Panc1 (cell line): Measurements from ENCODE around the gene TMPRSS15. TPM values are rescaled to one million over a fixed set of nuclear protein-coding genes. Genes with fewer than 3 reads are reported as not detected.

Experiments used
- ATAC-seq: fragments of 200-7000 bp; cut with Tn5 transposase; 2 replicates; pipeline ENCODE4 v1.9.1; 2020; ENCODE audit warnings: mild to moderate bottlenecking, moderate library complexity
- BruUV-seq: library from RNA; stranded (reverse); fragments of 400-500 nt; replicated peaks from 2 replicates; lab custom pipeline; 2021; lab: Mats Ljungman, UMichigan
- CTCF ChIA-PET: fragments of 300-600 bp; sonication (Branson Sonifier 250); formaldehyde crosslinking; loops from one replicate; lab custom pipeline; 2022; ENCODE audit warnings: antibody characterized with exemption; lab: Charles Lee
- POLR2A ChIA-PET: fragments of 300-600 bp; sonication (Branson Sonifier 250); formaldehyde crosslinking; loops from one replicate; lab custom pipeline; 2022; ENCODE audit warnings: antibody characterized with exemption; lab: Charles Lee
- DNase-seq: peaks from one replicate; pipeline ENCODE4 v3.0.0-alpha.2; 2010; ENCODE audit warnings: low read depth, low spot score
- H3K27ac ChIP-seq: 2 replicates; pipeline ENCODE4 v1.5.1; 2011; ENCODE audit warnings: mild to moderate bottlenecking, low read length, inconsistent platforms
- H3K27me3 ChIP-seq: fragments of 200-500 bp; sonication (Bioruptor generic); 2 replicates; pipeline ENCODE4 v1.6.0; 2014; ENCODE audit warnings: low read length, inconsistent platforms; ENCODE audit not compliant: control insufficient read depth, insufficient read depth
- H3K36me3 ChIP-seq: fragments of 200-500 bp; sonication (Bioruptor generic); 2 replicates; pipeline ENCODE4 v1.5.1; 2014; ENCODE audit warnings: inconsistent platforms, mild to moderate bottlenecking, low read length, moderate library complexity; ENCODE audit not compliant: control insufficient read depth, insufficient read depth
- H3K4me1 ChIP-seq: 2 replicates; pipeline ENCODE4 v1.5.1; 2011; ENCODE audit warnings: inconsistent platforms, mild to moderate bottlenecking, low read length, moderate library complexity; ENCODE audit not compliant: control insufficient read depth, insufficient read depth
- H3K4me3 ChIP-seq, 2 experiments: 2 replicates each; pipeline ENCODE4 v1.5.1; 2011 to 2012; ENCODE audit warnings: low read depth in 2 of 2, low read length in 2 of 2, mild to moderate bottlenecking in 2 of 2, inconsistent platforms in 1 of 2, moderate library complexity in 1 of 2
- H3K9me3 ChIP-seq: fragments of 200-500 bp; sonication (Bioruptor generic); 2 replicates; pipeline ENCODE4 v1.5.1; 2014; ENCODE audit warnings: low read depth, mild to moderate bottlenecking, inconsistent platforms, low read length, moderate library complexity; ENCODE audit not compliant: control insufficient read depth, insufficient read depth
- POLR2AphosphoS5 ChIP-seq: IDR thresholded peaks from 2 replicates; pipeline ENCODE4 v1.6.1; 2012; ENCODE audit warnings: mild to moderate bottlenecking, low read depth, low read length, moderate library complexity
- SIN3A ChIP-seq: IDR thresholded peaks from 2 replicates; pipeline ENCODE4 v1.6.1; 2012; ENCODE audit warnings: low read depth, mild to moderate bottlenecking, low read length, moderate library complexity, borderline replicate concordance; ENCODE audit not compliant: insufficient read depth
- TCF7L2 ChIP-seq: IDR thresholded peaks from 2 replicates; pipeline ENCODE4 v1.6.1; 2011; ENCODE audit warnings: mild to moderate bottlenecking, low read depth, low read length, inconsistent platforms
- in situ Hi-C: cut with HindIII; loops from 2 replicates; pipeline ENCODE4 v1.10.0; 2016; ENCODE audit warnings: low sequenced_read_pairs, low pct_unique_long_range_greater_than_20kb
- intact Hi-C: fragments of 100-400 bp; cut with micrococcal nuclease; formaldehyde crosslinking; loops from one replicate; pipeline ENCODE4 v1.10.0; 2022; ENCODE audit not compliant: unreplicated experiment
- total RNA-seq: library from RNA; stranded (reverse); gene quantifications from one replicate; pipeline ENCODE4 v1.2.1, GENCODE V29; 2021; ENCODE audit not compliant: unreplicated experiment
- TF ChIP-seq, protein P1 (sequence below): fragments of 450-650 bp; IDR thresholded peaks from 2 replicates; pipeline ENCODE4 v1.5.1; 2017; ENCODE audit warnings: mild to moderate bottlenecking
- TF ChIP-seq, protein P2 (sequence below), 2 experiments: IDR thresholded peaks; 2 replicates each; pipeline ENCODE4 v1.6.1; 2011 to 2012; ENCODE audit warnings: low read depth in 2 of 2, control low read depth in 1 of 2, low read length in 1 of 2, mild to moderate bottlenecking in 1 of 2, moderate library complexity in 1 of 2; ENCODE audit not compliant: insufficient read depth in 1 of 2

TMPRSS15 gene
- total RNA-seq, 1 experiment from 2014 or later: not detected

DNA sequence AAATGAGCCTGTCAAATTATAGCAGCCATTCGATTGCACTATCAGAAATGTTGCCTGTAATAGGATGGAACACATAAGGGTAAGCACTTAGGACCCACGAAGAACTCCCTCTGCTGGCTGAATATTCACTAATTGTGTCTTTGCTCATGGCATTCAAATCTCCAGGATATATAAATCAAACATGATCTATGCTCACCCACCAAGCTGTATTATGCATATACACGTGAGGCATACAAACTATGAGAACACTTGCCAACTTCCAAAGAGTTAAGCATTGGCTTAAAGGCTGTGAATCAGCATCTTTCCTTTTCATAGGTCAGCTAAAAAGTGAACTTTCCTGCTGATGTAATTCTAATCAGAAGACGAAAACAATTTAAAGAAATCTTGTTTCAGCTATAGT is 34.5 kb downstream of the TMPRSS15 start:
- no peaks in the 10 kb centered on the region for H3K27me3 ChIP-seq
- in situ Hi-C loops: no loop called here
- no peak for ATAC-seq
- TF ChIP-seq, protein P1, sequence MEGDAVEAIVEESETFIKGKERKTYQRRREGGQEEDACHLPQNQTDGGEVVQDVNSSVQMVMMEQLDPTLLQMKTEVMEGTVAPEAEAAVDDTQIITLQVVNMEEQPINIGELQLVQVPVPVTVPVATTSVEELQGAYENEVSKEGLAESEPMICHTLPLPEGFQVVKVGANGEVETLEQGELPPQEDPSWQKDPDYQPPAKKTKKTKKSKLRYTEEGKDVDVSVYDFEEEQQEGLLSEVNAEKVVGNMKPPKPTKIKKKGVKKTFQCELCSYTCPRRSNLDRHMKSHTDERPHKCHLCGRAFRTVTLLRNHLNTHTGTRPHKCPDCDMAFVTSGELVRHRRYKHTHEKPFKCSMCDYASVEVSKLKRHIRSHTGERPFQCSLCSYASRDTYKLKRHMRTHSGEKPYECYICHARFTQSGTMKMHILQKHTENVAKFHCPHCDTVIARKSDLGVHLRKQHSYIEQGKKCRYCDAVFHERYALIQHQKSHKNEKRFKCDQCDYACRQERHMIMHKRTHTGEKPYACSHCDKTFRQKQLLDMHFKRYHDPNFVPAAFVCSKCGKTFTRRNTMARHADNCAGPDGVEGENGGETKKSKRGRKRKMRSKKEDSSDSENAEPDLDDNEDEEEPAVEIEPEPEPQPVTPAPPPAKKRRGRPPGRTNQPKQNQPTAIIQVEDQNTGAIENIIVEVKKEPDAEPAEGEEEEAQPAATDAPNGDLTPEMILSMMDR: peak; percentile 16; the same call in 1 of the 2 replicates
- TF ChIP-seq POLR2AphosphoS5 (no peak), TCF7L2 (no peak)
- TF ChIP-seq, protein P2, sequence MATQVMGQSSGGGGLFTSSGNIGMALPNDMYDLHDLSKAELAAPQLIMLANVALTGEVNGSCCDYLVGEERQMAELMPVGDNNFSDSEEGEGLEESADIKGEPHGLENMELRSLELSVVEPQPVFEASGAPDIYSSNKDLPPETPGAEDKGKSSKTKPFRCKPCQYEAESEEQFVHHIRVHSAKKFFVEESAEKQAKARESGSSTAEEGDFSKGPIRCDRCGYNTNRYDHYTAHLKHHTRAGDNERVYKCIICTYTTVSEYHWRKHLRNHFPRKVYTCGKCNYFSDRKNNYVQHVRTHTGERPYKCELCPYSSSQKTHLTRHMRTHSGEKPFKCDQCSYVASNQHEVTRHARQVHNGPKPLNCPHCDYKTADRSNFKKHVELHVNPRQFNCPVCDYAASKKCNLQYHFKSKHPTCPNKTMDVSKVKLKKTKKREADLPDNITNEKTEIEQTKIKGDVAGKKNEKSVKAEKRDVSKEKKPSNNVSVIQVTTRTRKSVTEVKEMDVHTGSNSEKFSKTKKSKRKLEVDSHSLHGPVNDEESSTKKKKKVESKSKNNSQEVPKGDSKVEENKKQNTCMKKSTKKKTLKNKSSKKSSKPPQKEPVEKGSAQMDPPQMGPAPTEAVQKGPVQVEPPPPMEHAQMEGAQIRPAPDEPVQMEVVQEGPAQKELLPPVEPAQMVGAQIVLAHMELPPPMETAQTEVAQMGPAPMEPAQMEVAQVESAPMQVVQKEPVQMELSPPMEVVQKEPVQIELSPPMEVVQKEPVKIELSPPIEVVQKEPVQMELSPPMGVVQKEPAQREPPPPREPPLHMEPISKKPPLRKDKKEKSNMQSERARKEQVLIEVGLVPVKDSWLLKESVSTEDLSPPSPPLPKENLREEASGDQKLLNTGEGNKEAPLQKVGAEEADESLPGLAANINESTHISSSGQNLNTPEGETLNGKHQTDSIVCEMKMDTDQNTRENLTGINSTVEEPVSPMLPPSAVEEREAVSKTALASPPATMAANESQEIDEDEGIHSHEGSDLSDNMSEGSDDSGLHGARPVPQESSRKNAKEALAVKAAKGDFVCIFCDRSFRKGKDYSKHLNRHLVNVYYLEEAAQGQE (IDR thresholded peaks at IDR 0.05; ENCODE audit: insufficient read depth in 1 of 2, low read depth in 2 of 2, low read length in 1 of 2): no peak
- no TSS peak for BruUV-seq
- ChIA-PET POLR2A (no interaction called here), CTCF (no interaction called here)
- no peaks in the 10 kb centered on the region for H3K36me3 ChIP-seq
- no peak overlapping the region for H3K4me3 ChIP-seq
- DNase-seq: no peak
- H3K4me1 ChIP-seq: no peaks in the 10 kb centered on the region
- H3K27ac ChIP-seq: no peak overlapping the region
- H3K9me3 ChIP-seq: no peaks in the 10 kb centered on the region
- intact Hi-C loops: no loop called here

DNA sequence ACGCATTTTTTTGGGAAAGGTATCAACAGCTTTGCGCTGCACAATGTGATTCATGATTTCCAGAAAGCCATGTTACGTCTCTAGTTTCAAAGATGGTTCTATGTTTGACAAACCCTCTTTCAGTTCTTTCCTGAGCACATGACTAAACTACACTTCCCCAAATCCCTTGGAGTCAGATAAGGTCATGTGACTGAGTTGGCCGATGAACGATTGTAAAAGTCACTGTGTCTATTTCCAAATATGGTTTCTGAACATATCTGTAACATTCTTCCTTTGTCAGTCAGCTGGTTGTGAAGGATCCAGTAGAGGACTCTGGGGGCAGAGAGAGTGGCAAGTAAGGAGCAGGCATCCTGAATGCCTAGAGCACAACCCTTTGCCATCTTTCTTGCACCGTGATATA is 35.4 kb downstream of the TMPRSS15 start:
- TF ChIP-seq POLR2AphosphoS5: no peak
- TF ChIP-seq, protein P1: no peak
- TF ChIP-seq, protein P2 (IDR thresholded peaks at IDR 0.05; ENCODE audit: insufficient read depth in 1 of 2, low read depth in 2 of 2, low read length in 1 of 2): no peak
- no peak for TF ChIP-seq TCF7L2
- TF ChIP-seq SIN3A: no peak
- Histone ChIP-seq H3K4me3 (no peak overlapping the region), H3K9me3 (no peaks in the 10 kb centered on the region), H3K4me1 (no peaks in the 10 kb centered on the region), H3K27me3 (no peaks in the 10 kb centered on the region), H3K36me3 (no peaks in the 10 kb centered on the region), H3K27ac (no peak overlapping the region)
- no TSS peak for BruUV-seq
- no peak for DNase-seq
- ChIA-PET CTCF (no interaction called here), POLR2A (no interaction called here)
- intact Hi-C loops (no loop called here), in situ Hi-C loops (no loop called here)
- no peak for ATAC-seq
